Measurements from ENCODE around the gene STPG4. TPM values are rescaled to one million over a fixed set of nuclear protein-coding genes. Genes with fewer than 3 reads are reported as not detected.

Gene STPG4
- polyA plus RNA-seq, 3 donors = 0.20 to 0.24 TPM; not detected in 1

- no peaks in the 10 kb centered on the region for H4K20me1 ChIP-seq (ENCODE audit: insufficient read depth, low read length)
- DNase-seq = no peak
- peak overlapping the region in 1 of 3 experiments; percentile 18 for H3K4me3 ChIP-seq (replicated peaks in 1 of 3; ENCODE audit: low read depth in 2 of 3, low read length in 3 of 3)
- H3K36me3 Mint-ChIP-seq = peaks cover 0 to 2% of the 10 kb centered on the region in 2 donors
- peaks cover 33% of the 10 kb centered on the region for H3K4me1 Mint-ChIP-seq
- peaks cover 0 to 2% (median 0%) of the 10 kb centered on the region in 7 donors for H3K9me3 Mint-ChIP-seq
- H3K27ac Mint-ChIP-seq = peak overlapping the region in 6 of 7 donors; percentile 43 to 80 (median 62)
- intact Hi-C loops (cut with micrococcal nuclease) = no loop called here
- peak overlapping the region; percentile 5 for H3K4me2 ChIP-seq (replicated peaks; ENCODE audit: extremely low read depth, low read length, poor library complexity, severe bottlenecking)
- TF ChIP-seq CTCF (IDR thresholded peaks at IDR 0.05) = no peak
- peak overlapping the region in 1 of 2 donors; percentile 58 for H3K27ac ChIP-seq (ENCODE audit: low read depth in 1 of 2, low read length in 2 of 2)
- peaks cover 18 to 22% of the 10 kb centered on the region in 2 donors for H3K4me1 ChIP-seq (ENCODE audit: control insufficient read depth in 1 of 2, insufficient read depth in 2 of 2, low read length in 2 of 2)
- no peak overlapping the region for H3K4me3 Mint-ChIP-seq
- H3K9ac ChIP-seq (ENCODE audit: insufficient read depth, low read length, poor library complexity, severe bottlenecking) = no peak overlapping the region
- peaks cover 0 to 3% (median 0%) of the 10 kb centered on the region in 3 donors for H3K27me3 Mint-ChIP-seq (ENCODE audit: low read depth in 3 of 3)
- H3K79me2 ChIP-seq (ENCODE audit: insufficient read depth, low read length) = no peaks in the 10 kb centered on the region
- no CpG with 5 or more reads among the region's 2 CpGs for WGBS (ENCODE audit: insufficient coverage)
- H3K9me3 ChIP-seq (replicated peaks in 1 of 2; ENCODE audit: control insufficient read depth in 1 of 2, insufficient read depth in 1 of 2, low read length in 2 of 2) = no peaks in the 10 kb centered on the region
- no peak overlapping the region for H2AFZ ChIP-seq (ENCODE audit: insufficient read depth, low read depth, low read length, poor library complexity, severe bottlenecking)
- H3K36me3 ChIP-seq (replicated peaks in 1 of 2; ENCODE audit: control insufficient read depth in 1 of 2, insufficient read depth in 2 of 2, low read length in 2 of 2) = no peaks in the 10 kb centered on the region
- no peaks in the 10 kb centered on the region for H3K27me3 ChIP-seq (ENCODE audit: control insufficient read depth in 2 of 2, insufficient read depth in 2 of 2, low read length in 2 of 2)
Measured at GRCh38 chr2:47091118-47091517, 64.0 kb downstream of the STPG4 start.

GRCh38 chr2:47089083-47089464 lies 66.0 kb downstream of the STPG4 start:
- H3K27ac Mint-ChIP-seq = no peak overlapping the region
- Histone ChIP-seq H3K9ac (ENCODE audit: insufficient read depth, low read length, poor library complexity, severe bottlenecking) (no peak overlapping the region), H3K4me3 (replicated peaks in 1 of 3; ENCODE audit: low read depth in 2 of 3, low read length in 3 of 3) (no peak overlapping the region), H3K4me1 (ENCODE audit: control insufficient read depth in 1 of 2, insufficient read depth in 2 of 2, low read length in 2 of 2) (peaks cover 33 to 36% of the 10 kb centered on the region in 2 donors), H3K9me3 (replicated peaks in 1 of 2; ENCODE audit: control insufficient read depth in 1 of 2, insufficient read depth in 1 of 2, low read length in 2 of 2) (no peaks in the 10 kb centered on the region), H4K20me1 (ENCODE audit: insufficient read depth, low read length) (no peaks in the 10 kb centered on the region), H3K79me2 (ENCODE audit: insufficient read depth, low read length) (no peaks in the 10 kb centered on the region), H3K27me3 (ENCODE audit: control insufficient read depth in 2 of 2, insufficient read depth in 2 of 2, low read length in 2 of 2) (no peaks in the 10 kb centered on the region), H3K36me3 (replicated peaks in 1 of 2; ENCODE audit: control insufficient read depth in 1 of 2, insufficient read depth in 2 of 2, low read length in 2 of 2) (no peaks in the 10 kb centered on the region), H3K27ac (ENCODE audit: low read depth in 1 of 2, low read length in 2 of 2) (no peak overlapping the region), H3K4me2 (replicated peaks; ENCODE audit: extremely low read depth, low read length, poor library complexity, severe bottlenecking) (no peak overlapping the region), H2AFZ (ENCODE audit: insufficient read depth, low read depth, low read length, poor library complexity, severe bottlenecking) (no peak overlapping the region)
- no peak for DNase-seq
- peaks cover 52% of the 10 kb centered on the region for H3K4me1 Mint-ChIP-seq
- 24% methylated on average over 3 of the region's 6 CpGs for whole genome bisulfite sequencing (ENCODE audit: insufficient coverage)
- peaks cover 0 to 7% (median 0%) of the 10 kb centered on the region in 3 donors for H3K27me3 Mint-ChIP-seq (ENCODE audit: low read depth in 3 of 3)
- no peak for TF ChIP-seq CTCF (IDR thresholded peaks at IDR 0.05)
- no peak overlapping the region for H3K4me3 Mint-ChIP-seq
- intact Hi-C loops (cut with micrococcal nuclease) = no loop called here
- peaks cover 0 to 2% (median 0%) of the 10 kb centered on the region in 7 donors for H3K9me3 Mint-ChIP-seq
- peaks cover 0 to 5% of the 10 kb centered on the region in 2 donors for H3K36me3 Mint-ChIP-seq

All from CD14-positive monocyte (primary cell).